ENCODE measurements around the gene DIDO1. TPM values are rescaled to one million over a fixed set of nuclear protein-coding genes. Genes with fewer than 3 reads are reported as not detected.

Gene DIDO1
- total and polyA plus RNA-seq, 2 of the 13 experiments (the other 11 are each of a cell fraction or from before 2014, with no cell fraction given) = 75.0 to 75.1 TPM

DNA sequence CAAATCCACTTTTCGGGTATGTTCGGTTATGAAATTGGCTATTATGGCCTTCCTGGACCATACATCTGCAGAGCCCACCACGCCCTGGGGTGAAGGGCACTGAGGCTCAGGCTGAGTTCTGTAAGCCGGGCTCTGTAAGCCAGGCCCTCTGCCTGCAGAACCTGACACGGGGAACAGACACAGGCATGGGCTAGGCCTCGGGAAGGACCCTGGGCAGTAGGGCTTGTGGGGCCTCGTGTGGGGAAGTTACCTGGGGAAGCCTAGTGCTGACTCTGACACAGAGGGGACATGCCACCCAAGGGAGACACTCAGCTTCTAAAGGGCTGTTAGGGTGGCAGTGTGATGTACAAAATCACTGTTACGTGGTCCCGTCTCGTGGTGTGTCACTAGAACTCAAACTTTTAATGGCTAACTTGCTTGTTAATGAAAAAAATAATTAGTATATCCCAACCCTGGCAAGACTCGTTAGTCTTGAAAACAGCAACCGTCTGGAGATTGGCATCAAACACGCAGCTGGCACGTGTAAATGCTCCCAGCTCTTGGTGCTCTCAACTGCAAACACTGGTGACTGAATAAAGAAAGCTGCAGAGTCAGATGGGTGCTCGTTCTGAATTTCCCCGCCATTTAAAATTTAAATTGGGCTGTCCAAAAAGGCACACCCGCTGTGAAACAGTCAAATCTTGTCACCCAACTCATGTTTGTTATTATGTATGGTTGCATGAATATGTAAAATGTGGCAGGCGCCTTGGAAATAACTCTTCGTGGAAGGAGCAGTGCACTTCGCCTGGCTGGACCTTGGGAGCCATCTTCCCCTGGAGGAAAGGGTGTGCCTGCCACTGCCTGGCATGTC, 41.0 kb downstream of the DIDO1 start:
- H3K4me1 ChIP-seq (ENCODE audit: insufficient read depth, low read length) = peaks cover 15% of the 10 kb centered on the region
- H3K36me3 ChIP-seq (replicated peaks in 1 of 2; ENCODE audit: control insufficient read depth in 1 of 2, insufficient read depth in 2 of 2, low read length in 2 of 2) = peaks cover 21 to 42% of the 10 kb centered on the region in 2 experiments; a peak in 4 of 5 replicates
- H3K27me3 ChIP-seq (ENCODE audit: control insufficient read depth in 1 of 2, insufficient read depth in 2 of 2, low read length in 2 of 2) = no peaks in the 10 kb centered on the region
- TF ChIP-seq NFIC (IDR thresholded peaks at IDR 0.05; ENCODE audit: low read length) (no peak), POLR2A (IDR thresholded peaks at IDR 0.05; ENCODE audit: insufficient read depth in 1 of 2, low read depth in 2 of 2, low read length in 2 of 2) (0 out of 4 replicates have a peak, but pooled peaks of 1 of the 2 experiments have one; percentile 29), PAF1 (CRISPR knock-in tag; IDR thresholded peaks at IDR 0.05) (peak; percentile 45; the same call in 1 of the 2 replicates), POLR2G (IDR thresholded peaks at IDR 0.05; ENCODE audit: low read depth, low read length) (0 out of 2 replicates have a peak, but pooled peaks have one; percentile 42), PHB2 (IDR thresholded peaks at IDR 0.05; ENCODE audit: partially characterized antibody) (no peak), HHEX (CRISPR knock-in tag; IDR thresholded peaks at IDR 0.05) (0 out of 2 replicates have a peak, but pooled peaks have one; percentile 17), PHF21A (CRISPR knock-in tag; IDR thresholded peaks at IDR 0.05) (no peak), RBM22 (optimal IDR thresholded peaks at IDR 0.05; ENCODE audit: low read length) (peak; percentile 59), CEBPZ (IDR thresholded peaks at IDR 0.05; ENCODE audit: low read length) (no peak)
- H3K4me3 ChIP-seq (replicated peaks in 1 of 3; ENCODE audit: insufficient read depth in 1 of 3, low read depth in 2 of 3, low read length in 3 of 3) = no peak overlapping the region
- H4K20me1 ChIP-seq (ENCODE audit: insufficient read depth, low read length) = no peaks in the 10 kb centered on the region
- 93% methylated on average over 20 of the region's 20 CpGs for WGBS (ENCODE audit: low lambda C conversion rate)
- H3K27ac ChIP-seq (ENCODE audit: extremely low read length, insufficient read depth, low read length) = no peak overlapping the region
- BruUV-seq (replicated peaks) = no TSS peak
- POLR2A ChIA-PET = interaction anchor here (1.6 kb wide), 1 partner anchor 10 kb away, joined by 5 read pairs; no protein-coding TSS in a partner anchor
- CTCF ChIA-PET (ENCODE audit: low intra/inter-chr PET ratio, low total read pairs) = no interaction called here
- no peak overlapping the region for H3K4me2 ChIP-seq (ENCODE audit: low read depth, low read length)
- in situ Hi-C loops (cut with HindIII; ENCODE audit: extremely low pct_ligation_motif_present, low pct_unique_long_range_greater_than_20kb) (no loop called here), intact Hi-C loops (cut with micrococcal nuclease; ENCODE audit: unreplicated experiment) (no loop called here)
- H2AFZ ChIP-seq (ENCODE audit: low read length) = no peak overlapping the region
- H3K79me2 ChIP-seq (ENCODE audit: insufficient read depth, low read length) = no peaks in the 10 kb centered on the region
- H3K9me3 ChIP-seq (ENCODE audit: low read length) = no peaks in the 10 kb centered on the region
- DNase-seq (ENCODE audit: low spot score) = no peak
- peak; percentile 1; the same call in 1 of the 3 replicates for ATAC-seq
- no peak overlapping the region for H3K9ac ChIP-seq (ENCODE audit: insufficient read depth, low read depth, low read length)
- no peak for FAIRE-seq

Data from HepG2 (cell line).